Activated CD4-positive, alpha-beta T cell treated with anti-CD3 and anti-CD28 coated beads, Interleukin-2, amount 50 U/mL, for 1 hour (primary cell): Measurements from ENCODE around the gene RASAL1.

ENCODE experiments used
- DNase-seq: peaks from one replicate; pipeline ENCODE4 v3.0.0-alpha.2; 2020

RASAL1 gene, protein sequence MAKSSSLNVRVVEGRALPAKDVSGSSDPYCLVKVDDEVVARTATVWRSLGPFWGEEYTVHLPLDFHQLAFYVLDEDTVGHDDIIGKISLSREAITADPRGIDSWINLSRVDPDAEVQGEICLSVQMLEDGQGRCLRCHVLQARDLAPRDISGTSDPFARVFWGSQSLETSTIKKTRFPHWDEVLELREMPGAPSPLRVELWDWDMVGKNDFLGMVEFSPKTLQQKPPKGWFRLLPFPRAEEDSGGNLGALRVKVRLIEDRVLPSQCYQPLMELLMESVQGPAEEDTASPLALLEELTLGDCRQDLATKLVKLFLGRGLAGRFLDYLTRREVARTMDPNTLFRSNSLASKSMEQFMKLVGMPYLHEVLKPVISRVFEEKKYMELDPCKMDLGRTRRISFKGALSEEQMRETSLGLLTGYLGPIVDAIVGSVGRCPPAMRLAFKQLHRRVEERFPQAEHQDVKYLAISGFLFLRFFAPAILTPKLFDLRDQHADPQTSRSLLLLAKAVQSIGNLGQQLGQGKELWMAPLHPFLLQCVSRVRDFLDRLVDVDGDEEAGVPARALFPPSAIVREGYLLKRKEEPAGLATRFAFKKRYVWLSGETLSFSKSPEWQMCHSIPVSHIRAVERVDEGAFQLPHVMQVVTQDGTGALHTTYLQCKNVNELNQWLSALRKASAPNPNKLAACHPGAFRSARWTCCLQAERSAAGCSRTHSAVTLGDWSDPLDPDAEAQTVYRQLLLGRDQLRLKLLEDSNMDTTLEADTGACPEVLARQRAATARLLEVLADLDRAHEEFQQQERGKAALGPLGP

DNA sequence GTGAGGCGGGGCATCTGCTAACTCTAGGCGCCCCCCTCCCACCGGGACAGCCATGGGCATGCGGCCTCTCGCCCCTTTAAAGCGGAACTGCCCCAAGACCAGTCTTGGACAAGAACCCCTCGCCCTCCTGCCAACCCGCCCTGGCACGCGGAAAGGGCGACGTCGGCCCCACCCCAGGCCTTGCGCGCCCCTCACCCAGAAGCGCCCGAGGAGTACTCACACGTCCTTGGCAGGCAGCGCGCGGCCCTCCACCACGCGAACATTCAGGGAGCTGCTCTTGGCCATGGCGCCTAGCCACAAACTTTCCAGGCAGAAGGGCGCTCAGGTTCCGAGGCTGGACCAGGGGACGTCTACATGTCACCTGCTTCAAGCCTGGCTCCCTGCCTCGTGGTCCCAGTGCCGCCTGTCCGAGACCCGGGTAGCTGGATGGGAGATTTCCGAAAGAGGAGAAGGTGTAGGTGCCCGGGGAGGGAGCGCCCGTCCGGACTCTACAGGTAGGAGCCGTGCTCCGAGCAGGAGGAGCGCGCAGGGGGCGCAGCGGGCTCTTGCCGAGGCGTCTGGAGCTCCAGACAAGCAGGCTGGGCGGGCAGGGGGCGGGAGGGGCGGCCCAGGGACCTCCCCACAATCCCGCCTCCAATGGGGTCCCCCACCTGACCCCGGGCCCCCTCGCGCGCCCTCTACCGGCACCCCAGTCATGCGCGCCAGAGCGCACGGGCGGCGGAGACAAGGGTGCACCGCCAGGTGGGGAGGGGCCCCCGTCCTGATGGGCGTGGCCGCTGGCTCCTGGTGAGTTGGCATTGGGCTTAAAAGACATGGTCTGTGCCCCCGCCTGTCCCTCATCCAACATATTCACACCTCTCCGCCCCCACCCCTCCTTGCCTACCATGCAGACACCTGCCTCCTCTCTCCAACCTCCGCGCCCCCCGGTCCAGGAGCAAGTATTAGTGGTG is at the start of gene RASAL1:
RASAL1 (minus strand) TSS at position 584 of the 950 bp plus-strand sequence; CDS start at position 285, 299 bp downstream.
- DNase-seq, result peak; percentile 82

DNA sequence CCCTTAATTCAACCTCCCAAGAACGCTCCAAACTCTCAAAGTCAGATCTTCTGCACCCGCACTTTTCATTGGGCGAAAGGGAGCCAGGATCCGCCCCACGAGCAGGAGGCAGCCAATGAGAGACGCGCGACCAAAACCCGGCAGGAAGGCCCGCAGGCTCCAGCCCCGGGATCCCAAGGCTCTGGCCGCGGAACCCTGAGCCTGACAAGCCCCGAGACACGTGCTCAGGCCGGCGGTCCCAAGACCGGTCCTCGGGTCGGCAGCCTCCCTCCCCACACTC is 49.3 kb upstream of the RASAL1 start:
- DNase-seq, result peak; percentile 84

DNA sequence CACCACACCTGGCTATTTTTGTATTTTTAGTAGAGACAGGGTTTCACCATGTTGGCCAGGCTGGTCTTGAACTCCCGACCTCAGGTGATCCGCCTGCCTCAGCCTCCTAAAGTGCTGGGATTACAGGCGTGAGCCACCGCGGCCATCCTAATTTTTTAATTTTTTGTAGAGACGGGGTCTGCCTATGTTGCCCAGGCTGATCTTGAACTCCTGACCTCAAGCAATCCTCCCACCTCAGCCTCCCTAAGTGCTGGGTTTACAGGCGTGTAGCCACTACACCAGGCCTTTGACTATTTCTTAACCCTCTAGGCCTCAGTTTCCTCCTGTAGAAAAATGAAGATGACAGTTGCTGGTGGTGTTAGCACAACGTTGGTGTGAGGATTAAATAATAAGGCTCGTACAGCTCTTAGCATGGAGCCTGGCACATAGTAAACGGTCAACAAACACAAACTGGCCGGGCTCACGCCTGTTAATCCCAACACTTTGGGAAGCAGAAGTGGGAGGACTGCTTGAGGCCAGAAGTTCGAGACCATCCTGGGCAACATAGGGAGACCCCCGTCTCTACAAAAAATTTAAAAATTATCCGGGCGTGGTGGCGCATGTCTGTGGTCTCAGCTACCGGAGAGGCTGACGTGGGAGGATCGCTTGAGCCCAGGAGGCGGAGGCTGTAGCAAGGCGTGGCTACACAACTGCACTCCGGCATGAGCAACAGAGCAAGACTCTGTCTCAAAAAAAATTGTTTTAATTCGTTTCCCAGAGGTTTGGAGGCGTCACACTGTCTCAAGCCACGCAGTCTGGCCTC is 48.7 kb upstream of the RASAL1 start:
- DNase-seq, result no peak

DNA sequence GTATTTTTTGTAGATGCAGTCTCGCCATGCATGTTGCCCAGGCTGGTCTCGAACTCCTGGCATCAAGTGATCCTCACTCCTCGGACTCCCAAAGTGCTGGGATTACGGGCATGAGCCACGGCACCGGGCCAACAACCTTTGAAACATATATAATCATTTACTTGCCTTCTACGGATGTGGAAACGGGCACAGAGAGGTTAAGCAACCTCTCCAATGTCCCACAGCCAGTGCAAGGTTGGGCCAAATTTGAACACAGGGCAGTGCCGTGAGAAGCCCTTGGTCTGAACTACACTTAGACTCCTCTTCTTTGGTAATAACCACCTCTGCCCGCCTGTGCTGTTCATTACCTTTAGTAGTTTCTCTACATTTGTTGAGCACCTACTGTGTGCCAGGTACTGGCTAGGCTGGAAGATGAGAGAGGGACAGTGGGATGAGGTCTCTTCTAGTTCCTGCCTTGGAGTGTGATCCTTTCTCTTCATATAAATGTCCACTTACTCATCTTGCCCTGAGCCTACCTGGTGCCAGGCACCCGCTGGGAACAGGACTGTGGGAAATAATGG is 47.5 kb upstream of the RASAL1 start:
- DNase-seq, result no peak

DNA sequence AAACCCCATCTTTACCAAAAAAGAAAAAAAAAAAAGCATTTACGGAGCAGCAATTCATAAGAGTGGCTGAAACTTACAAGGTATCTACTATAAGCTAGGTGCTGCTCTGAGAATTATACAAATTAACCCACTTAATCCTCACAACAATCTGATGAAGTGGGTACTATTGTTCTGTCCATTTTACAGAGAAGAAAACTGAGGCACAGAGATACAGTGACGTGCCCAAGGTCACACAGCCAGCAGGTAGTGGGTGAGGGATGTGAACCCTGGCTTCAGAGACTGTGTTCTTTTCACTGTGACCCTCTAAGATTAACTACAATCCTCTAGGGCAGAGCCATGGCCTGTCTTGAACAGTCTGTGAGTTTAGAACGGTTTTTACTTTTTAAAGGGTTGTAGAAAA is 46.4 kb upstream of the RASAL1 start:
- no peak for DNase-seq

DNA sequence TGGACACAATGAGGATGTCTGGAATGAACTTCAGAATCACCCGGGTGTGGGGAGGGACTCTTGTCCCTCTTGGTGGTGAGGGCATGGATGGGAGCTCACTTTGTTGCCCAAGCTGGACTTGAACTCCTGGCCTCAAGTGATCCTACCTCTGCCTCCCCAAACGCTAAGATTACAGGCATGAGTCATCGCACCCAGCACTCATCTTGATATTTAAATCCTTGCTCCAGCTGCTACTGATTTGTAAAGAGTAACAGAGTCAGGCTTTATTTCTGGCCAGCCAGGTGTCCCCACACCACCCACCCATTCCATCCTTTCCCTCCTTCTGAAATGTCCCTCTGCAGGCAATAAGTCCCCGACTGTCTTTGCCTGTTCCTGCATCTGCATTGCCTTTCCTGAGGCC is 44.8 kb upstream of the RASAL1 start:
- no peak for DNase-seq

DNA sequence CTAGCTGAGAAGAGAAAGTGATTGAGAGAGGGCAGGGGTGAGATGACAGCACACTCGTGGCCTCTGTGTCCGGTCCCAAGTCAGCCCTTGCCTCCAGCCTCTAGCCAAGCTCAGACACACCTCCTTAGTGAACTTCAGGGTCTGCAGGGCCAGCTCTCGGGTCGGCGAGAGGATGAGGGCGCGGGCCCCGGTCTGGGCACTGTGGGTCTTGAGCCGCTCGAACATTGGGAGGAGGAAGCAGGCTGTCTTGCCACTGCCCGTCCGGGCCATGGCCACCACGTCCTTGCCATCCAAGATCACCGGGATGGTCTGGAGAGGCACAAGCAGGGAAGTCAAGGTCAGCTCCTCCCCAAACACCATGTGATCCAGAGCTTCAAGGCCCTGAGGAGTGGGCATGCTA is 43.5 kb upstream of the RASAL1 start:
- no peak for DNase-seq

DNA sequence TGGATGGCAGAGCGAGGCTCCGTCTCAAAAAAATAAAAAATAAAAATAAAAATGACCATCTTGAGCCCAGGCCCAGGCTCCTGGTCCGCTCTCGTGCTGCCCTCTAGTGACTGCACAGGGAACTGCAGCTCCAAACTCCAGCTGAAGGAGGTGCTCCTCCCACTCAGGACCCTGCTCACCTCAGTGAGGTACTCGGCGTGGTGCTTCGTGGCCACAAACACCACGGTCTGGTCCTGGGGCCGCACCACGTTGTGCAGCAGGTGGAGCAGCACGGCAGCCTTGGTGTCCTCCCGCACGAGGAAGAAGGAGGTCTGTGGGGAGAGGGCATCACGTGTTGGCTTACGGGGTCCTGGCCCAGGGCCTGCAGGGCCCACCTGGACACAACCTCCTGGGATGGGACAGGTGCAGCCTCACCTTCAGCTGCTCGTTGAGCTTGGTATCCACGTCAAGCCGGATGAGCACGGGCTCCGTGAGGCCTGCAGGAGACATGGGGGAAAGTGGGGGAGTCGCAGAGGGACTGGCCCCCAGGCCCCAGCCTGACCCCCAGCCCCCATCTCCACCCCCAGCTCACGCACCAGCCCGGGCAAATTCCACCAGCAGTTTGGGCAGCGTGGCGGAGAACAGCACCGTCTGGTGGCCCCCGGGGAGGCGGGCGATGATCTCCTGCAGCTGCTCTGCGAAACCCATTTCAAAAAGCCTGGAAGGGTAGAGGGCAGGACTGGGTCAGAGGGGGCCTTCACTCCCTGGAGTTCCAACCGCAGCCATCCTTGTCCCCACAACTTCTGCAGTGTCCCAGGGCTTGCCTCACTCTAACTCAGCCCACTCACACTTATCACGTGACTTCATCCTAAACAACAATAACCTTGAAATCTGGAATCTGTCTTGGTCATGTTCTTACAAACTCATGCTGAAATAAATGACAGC is 39.2 kb upstream of the RASAL1 start:
- DNase-seq, result peak; percentile 78

DNA sequence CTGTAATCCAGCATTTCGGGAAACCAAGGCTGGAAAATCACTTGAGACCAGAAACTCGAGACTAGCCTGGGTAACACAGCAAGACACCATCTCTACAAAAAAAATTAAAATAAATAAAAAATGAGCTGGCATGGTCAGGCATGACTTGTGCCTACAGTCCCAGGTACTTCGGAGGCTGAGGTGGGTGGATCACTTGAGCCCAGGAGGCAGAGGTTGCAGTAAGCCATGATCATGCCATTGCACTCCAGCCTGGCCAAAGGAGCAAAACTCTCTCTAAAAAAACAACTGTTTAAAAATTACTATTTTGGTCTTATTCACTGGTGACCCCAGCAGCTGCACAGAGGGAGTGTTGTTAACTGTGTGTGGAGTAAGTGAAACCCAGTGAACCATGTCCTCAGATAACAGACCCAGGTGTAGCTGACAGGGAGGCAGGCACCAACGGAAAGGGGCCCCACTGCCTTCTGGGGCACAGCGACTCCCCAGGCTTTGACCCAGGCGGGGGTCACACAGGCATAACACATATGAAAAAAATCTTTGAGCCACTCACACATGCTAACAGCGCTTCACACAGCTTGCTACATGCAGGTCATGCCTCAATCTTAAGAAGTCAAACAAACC is 37.6 kb upstream of the RASAL1 start:
- DNase-seq, result no peak

DNA sequence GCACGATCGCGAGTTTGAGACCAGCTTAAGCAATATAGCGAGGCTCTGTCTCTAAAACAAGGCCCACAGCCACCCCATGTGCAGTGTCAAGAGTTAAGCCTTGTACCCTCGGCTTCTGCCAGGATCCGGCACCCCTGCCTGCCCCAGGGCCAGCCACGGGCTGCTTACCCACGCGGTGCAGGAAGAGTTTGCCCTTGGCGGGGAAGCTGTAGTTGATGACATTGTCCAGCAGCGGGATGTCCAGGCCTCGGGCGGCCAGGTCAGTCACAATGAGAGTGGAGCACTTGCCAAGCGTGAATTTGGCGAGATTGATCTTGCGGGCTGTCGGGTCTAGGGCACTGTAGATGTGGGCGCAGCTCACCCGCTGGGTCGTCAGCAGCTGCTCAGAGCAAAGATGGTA is 36.6 kb upstream of the RASAL1 start:
- no peak for DNase-seq

DNA sequence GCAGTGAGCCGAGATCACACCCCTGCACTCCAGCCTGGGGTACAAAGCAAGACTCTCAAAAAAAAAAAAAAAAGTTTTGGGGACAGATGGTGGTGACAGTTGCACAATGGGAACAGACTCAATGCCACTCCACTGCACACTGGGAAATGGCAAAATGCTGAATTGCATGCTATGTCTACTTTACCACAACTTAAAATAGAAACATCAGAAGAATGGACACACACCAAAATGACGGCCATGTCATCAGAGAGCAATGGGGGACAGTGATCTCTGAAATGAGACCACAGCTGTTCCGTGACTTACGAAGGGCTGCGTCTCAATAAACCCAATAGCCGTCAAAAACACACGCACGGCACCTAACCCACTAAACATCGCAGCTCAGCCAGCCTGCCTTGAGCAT is 36.0 kb upstream of the RASAL1 start:
- no peak for DNase-seq

DNA sequence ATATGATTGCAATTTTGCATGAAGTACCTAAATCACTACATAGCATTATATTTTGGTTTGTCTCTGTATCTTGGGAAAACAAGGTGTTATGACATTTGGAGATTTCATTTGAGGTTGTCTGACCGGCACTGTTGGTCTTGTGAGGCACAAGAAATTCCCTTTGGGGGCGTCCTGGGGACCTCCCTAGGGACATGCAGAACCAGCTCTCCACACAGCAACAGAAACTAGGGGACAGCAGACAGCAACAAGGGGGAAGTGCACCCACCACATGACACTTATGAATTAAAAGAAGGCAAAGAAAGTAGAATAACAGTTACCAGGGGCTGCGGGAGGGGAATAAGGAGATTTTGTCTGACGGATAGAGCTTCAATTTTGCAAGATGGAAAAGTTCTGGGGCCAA is 35.4 kb upstream of the RASAL1 start:
- DNase-seq, result no peak

DNA sequence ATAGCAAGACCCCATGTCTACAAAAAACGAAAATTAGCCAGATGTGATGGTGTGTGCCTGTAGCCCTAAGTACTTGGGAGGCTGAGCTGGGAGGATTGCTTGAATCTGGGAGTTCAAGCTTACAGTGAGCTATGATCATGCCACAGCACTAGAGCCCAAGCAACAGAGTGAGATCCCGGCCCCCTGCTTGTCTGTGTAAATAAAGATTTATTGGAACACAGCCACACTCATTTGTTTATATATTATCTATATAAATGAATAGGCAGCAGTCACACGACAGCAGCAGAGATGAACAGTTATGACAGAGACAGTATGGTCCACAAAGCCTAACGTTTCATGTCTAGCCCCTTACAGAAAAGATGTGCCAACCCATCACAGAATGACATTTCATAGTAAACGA is 34.9 kb upstream of the RASAL1 start:
- DNase-seq, result no peak

DNA sequence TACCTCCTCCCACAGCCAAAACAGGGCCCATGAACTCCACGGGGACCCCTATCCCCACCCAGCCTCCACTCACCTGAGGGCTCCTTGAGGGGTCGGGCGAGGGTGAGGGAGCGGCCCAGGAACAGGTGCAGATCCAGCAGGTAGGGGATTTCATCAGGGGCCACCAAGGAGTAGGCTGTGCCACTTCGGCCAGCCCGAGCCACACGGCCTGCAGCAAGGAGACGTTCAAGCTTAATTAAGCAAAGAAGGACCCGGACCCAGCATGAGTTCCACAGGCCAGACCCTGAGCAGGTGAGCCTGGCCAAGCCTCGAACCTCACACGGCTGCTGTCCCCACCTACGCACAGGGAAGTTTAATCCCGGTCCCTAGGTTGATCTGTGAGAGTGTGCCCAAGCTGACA is 34.1 kb upstream of the RASAL1 start:
- no peak for DNase-seq

DNA sequence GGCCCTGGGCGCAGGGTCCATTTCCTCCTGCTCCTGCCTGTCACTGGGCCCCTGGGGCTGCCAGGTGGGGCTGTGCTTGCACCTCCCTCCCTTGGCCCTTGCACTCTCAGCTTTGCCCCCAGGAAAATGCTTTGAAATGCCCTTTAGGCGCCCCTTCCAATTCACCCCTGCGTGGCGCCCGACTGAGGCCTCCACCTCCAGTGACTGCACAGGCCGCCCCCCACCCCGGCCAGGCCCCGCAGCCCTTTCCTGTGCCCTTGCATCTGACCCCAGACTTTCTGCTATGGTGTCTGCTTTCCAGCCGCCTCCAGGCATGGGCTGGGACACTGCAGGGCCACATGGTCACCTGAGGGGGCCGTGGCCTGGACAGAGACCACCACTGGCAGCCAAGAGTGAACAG is 32.3 kb upstream of the RASAL1 start:
- DNase-seq, result no peak

DNA sequence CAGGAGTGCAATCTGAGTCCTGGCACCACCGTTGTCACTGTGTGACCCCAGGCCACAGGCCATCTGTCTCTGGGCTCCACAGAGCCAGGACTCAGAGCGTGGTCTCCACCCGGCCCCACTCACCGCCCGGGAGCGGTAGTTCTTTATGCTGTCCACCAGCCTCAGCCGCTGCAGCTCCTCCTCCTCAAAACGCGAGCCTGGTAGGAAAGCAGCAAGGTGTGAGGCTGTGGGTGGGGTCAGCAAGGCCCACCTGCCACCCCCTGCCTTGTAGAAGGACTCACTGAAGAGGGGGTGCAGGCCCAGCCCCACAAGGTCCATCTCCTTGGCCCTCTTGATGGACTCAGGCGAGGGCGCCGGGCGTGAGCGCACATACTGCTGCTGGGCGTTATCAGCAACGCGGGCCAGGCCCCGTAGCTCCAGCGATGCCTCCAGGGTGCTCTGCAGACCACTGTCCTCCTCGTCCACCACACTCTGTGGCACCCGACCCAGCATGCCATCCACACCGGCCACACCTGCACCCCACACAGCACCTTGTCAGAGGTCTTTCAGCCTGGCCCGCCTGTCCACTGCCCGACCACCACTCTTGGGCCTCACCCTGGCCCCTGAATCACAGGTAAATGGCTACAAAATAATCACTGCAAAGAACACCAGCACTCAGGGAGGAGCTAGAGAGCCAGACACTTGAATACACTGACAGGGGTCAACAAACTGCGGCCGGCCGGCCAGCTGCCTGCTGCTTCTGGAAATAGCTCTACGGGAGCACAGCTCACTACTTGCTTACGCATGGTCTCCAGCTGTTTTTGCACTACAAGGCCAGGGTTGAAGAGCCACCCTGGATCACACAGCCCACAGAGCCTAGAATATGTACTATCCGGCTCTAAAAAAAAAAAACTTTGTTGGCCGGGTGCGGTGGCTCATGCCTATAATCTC is 30.2 kb upstream of the RASAL1 start:
- no peak for DNase-seq

DNA sequence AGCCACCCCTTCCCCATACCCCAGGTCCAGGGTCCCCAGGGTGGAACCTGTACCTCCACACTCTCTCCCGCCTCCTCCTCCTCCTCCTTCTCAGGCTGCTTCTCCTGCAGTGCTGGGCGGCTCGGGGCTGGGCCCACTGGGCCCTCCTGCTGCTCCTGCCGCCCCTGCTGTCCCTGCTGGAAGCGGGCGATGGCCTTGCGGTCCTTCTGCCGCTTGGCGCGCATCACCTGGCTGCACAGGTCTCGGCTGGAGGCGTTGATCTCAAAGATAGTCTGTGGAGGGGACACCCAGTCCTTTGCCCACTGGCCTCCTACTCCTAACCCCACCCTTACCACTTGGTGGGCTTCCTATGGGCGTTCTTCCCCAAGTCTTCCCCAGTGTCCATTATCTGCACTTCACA is 28.5 kb upstream of the RASAL1 start:
- no peak for DNase-seq

DNA sequence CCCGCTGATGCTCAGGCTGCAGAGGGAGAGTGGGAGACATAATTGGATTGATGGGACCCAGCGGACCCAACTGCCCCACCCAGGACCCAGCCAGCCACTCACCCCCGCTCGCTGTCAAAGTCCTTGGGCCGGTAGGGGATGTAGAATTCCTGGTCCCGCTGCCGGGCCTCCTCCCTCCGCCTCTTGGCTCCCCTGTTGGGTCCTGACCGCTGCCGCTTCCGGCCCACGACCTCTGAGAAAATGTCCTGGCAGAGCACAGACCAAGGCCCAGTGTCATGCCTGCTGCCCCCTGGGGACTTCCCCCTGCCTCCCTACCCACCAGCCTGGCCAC is 27.4 kb upstream of the RASAL1 start:
- DNase-seq, result no peak
